HCT116 (cell line): Measurements from ENCODE around the gene ATP8B4. TPM values are rescaled to one million over a fixed set of nuclear protein-coding genes. Genes with fewer than 3 reads are reported as not detected.

Experiments used
- ATAC-seq: fragments of 200-7000 bp; cut with Tn5 transposase; 2 replicates; pipeline ENCODE4 v1.9.1; 2020; ENCODE audit warnings: mild to moderate bottlenecking, moderate library complexity
- BruUV-seq: library from RNA; stranded (reverse); fragments of 400-500 nt; replicated peaks from 2 replicates; lab custom pipeline; 2021; lab: Mats Ljungman, UMichigan
- CTCF ChIA-PET: fragments of 300-600 bp; sonication (Branson Sonifier 250); formaldehyde crosslinking; loops from one replicate; lab custom pipeline; 2021; ENCODE audit warnings: antibody characterized with exemption; lab: Charles Lee
- POLR2A ChIA-PET: fragments of 300-600, 350-600 bp; sonication (Branson Sonifier 250); formaldehyde crosslinking; loops from one replicate; lab custom pipeline; 2021; ENCODE audit warnings: antibody characterized with exemption; lab: Charles Lee
- RAD21 ChIA-PET, 2 experiments: fragments of 300-600 bp; sonication (Branson Sonifier 250); formaldehyde crosslinking; loops; one replicate each; lab custom pipeline; 2023; ENCODE audit warnings: low total read pairs in 2 of 2; ENCODE audit not compliant: uncharacterized antibody in 2 of 2, unreplicated experiment in 2 of 2, low non-redundant PET in 1 of 2; lab: Charles Lee
- DNase-seq: peaks from one replicate; pipeline ENCODE4 v3.0.0-alpha.2; 2010; ENCODE audit warnings: low read depth, low spot score
- H2AFZ ChIP-seq: fragments of 200-600 bp; shearing (Covaris generic), sonication (generic); 2 replicates; pipeline ENCODE4 v1.6.1; 2017; ENCODE audit warnings: low read depth, mixed run types, mixed read lengths, antibody characterized with exemption, low read length; ENCODE audit not compliant: poor library complexity, severe bottlenecking
- H3K27ac ChIP-seq: 2 replicates; pipeline ENCODE4 v1.5.1; 2012; ENCODE audit warnings: low read depth, low read length
- H3K27me3 ChIP-seq: fragments of 200-600 bp; sonication (generic); 2 replicates; pipeline ENCODE4 v1.6.1; 2016; ENCODE audit warnings: mixed run types, low read length, mixed read lengths; ENCODE audit not compliant: insufficient read depth
- H3K36me3 ChIP-seq, 2 experiments: fragments of 200-500 bp in 1 of 2; fragments of 200-600 bp in 1 of 2; sonication (Bioruptor generic) in 1 of 2; sonication (generic) in 1 of 2; 2 replicates each; pipeline versions ENCODE4 v1.5.1 to v1.6.1; 2014 to 2016; ENCODE audit warnings: low read length in 2 of 2, inconsistent platforms in 1 of 2, mixed read lengths in 1 of 2, mixed run types in 1 of 2; ENCODE audit not compliant: insufficient read depth in 2 of 2, control insufficient read depth in 1 of 2
- H3K4me1 ChIP-seq, 2 experiments: fragments of 200-600 bp in 1 of 2; sonication (generic) in 1 of 2; 2 replicates each; pipeline versions ENCODE4 v1.5.1 to v1.6.1; 2012 to 2017; ENCODE audit warnings: low read length in 2 of 2, inconsistent platforms in 1 of 2, mild to moderate bottlenecking in 1 of 2, mixed read lengths in 1 of 2, mixed run types in 1 of 2, moderate library complexity in 1 of 2; ENCODE audit not compliant: insufficient read depth in 2 of 2, control insufficient read depth in 1 of 2
- H3K4me2 ChIP-seq: fragments of 200-600 bp; sonication (generic); 2 replicates; pipeline ENCODE4 v1.6.1; 2017; ENCODE audit warnings: mixed run types, low read length, mixed read lengths
- H3K4me3 ChIP-seq, 2 experiments: fragments of 200-600 bp in 1 of 2; sonication (generic) in 1 of 2; replicated peaks in 1 of 2; 2 replicates each; pipeline ENCODE4 v1.5.1; 2011 to 2016; ENCODE audit warnings: low read length in 2 of 2, control low read depth in 1 of 2, low read depth in 1 of 2, mild to moderate bottlenecking in 1 of 2, mixed read lengths in 1 of 2, mixed run types in 1 of 2
- H3K79me2 ChIP-seq: fragments of 200-600 bp; sonication (generic); 2 replicates; pipeline ENCODE4 v1.6.1; 2017; ENCODE audit warnings: mild to moderate bottlenecking, mixed run types, low read length, moderate library complexity, mixed read lengths; ENCODE audit not compliant: insufficient read depth
- H3K9ac ChIP-seq: fragments of 200-600 bp; sonication (generic); 2 replicates; pipeline ENCODE4 v1.6.1; 2016; ENCODE audit warnings: low read length, mixed read lengths
- H3K9me2 ChIP-seq: fragments of 200-600 bp; sonication (generic), shearing (Covaris generic); 2 replicates; pipeline ENCODE4 v1.6.1; 2017; ENCODE audit warnings: mixed run types, mild to moderate bottlenecking, moderate library complexity; ENCODE audit not compliant: insufficient read depth
- H3K9me3 ChIP-seq, 2 experiments: fragments of 200-500 bp in 1 of 2; fragments of 200-600 bp in 1 of 2; sonication (Bioruptor generic) in 1 of 2; sonication (generic) in 1 of 2; 2 replicates each; pipeline ENCODE4 v1.6.1; 2014 to 2017; ENCODE audit warnings: low read length in 2 of 2, mixed read lengths in 2 of 2, inconsistent platforms in 1 of 2, low read depth in 1 of 2, mild to moderate bottlenecking in 1 of 2, mixed run types in 1 of 2, moderate library complexity in 1 of 2; ENCODE audit not compliant: control insufficient read depth in 1 of 2, insufficient read depth in 1 of 2
- H4K20me1 ChIP-seq: fragments of 200-600 bp; sonication (generic), shearing (Covaris generic); 2 replicates; pipeline ENCODE4 v1.6.1; 2017; ENCODE audit warnings: mixed run types, mild to moderate bottlenecking, moderate library complexity; ENCODE audit not compliant: insufficient read depth
- CEBPB ChIP-seq: IDR thresholded peaks from 2 replicates; pipeline ENCODE4 v1.6.1; 2012; ENCODE audit warnings: low read depth
- CTCF ChIP-seq, 3 experiments: fragments of 200-600 bp in 1 of 3; sonication (generic) in 1 of 3; IDR thresholded peaks in 2 of 3; conservative IDR thresholded peaks in 1 of 3; 2 replicates each; pipeline ENCODE4 v1.5.1; 2012 to 2017; ENCODE audit warnings: low read depth in 2 of 3, low read length in 2 of 3, antibody characterized with exemption in 1 of 3, borderline replicate concordance in 1 of 3, control low read depth in 1 of 3, mild to moderate bottlenecking in 1 of 3, mixed read lengths in 1 of 3, mixed run types in 1 of 3, moderate library complexity in 1 of 3; ENCODE audit not compliant: insufficient read depth in 1 of 3
- EGR1 ChIP-seq: IDR thresholded peaks from 2 replicates; pipeline ENCODE4 v1.6.1; 2012; ENCODE audit warnings: low read depth
- ELF1 ChIP-seq: IDR thresholded peaks from 2 replicates; pipeline ENCODE4 v1.6.1; 2012; ENCODE audit warnings: low read depth, borderline replicate concordance
- JUND ChIP-seq: IDR thresholded peaks from 2 replicates; pipeline ENCODE4 v1.6.1; 2012
- SP1 ChIP-seq: IDR thresholded peaks from 2 replicates; pipeline ENCODE4 v1.6.1; 2012; ENCODE audit warnings: low read depth
- SRF ChIP-seq: IDR thresholded peaks from 2 replicates; pipeline ENCODE4 v1.6.1; 2012; ENCODE audit warnings: low read depth
- YY1 ChIP-seq: IDR thresholded peaks from 2 replicates; pipeline ENCODE4 v1.6.1; 2011; ENCODE audit warnings: low read length, low read depth, moderate library complexity, mild to moderate bottlenecking; ENCODE audit not compliant: insufficient replicate concordance; ENCODE audit errors: extremely low read depth
- ZFX ChIP-seq: fragments of 450-650 bp; IDR thresholded peaks from 2 replicates; pipeline ENCODE4 v1.6.1; 2017
- ZNF274 ChIP-seq: fragments of 200-500 bp; sonication (Bioruptor generic); IDR thresholded peaks from 2 replicates; pipeline ENCODE4 v1.6.1; 2014; ENCODE audit warnings: mild to moderate bottlenecking, low read depth, low read length, inconsistent platforms
- intact Hi-C: fragments of 100-400 bp; cut with micrococcal nuclease; formaldehyde crosslinking; loops from 2 replicates; pipeline ENCODE4 v1.10.0; 2022
- total RNA-seq: library from RNA; stranded (reverse); gene quantifications from one replicate; pipeline ENCODE4 v1.2.1, GENCODE V29; 2021; ENCODE audit not compliant: unreplicated experiment
- TF ChIP-seq, protein P1 (sequence below): IDR thresholded peaks from 2 replicates; pipeline ENCODE4 v1.6.1; 2012
- TF ChIP-seq, protein P2 (sequence below): IDR thresholded peaks from 2 replicates; pipeline ENCODE4 v1.6.1; 2012

ATP8B4 gene
- total RNA-seq, 1 experiment from 2014 or later = 0.25 TPM

- H3K9me2 ChIP-seq = no peaks in the 10 kb centered on the region
- intact Hi-C loops = no loop called here
- POLR2A ChIA-PET = interaction anchor here (0.6 kb wide), 1 partner anchor 336 kb away, joined by 3 read pairs; no protein-coding TSS in a partner anchor
- TF ChIP-seq CTCF (IDR thresholded peaks at IDR 0.05 in 2 of 3, conservative IDR thresholded peaks at IDR 0.05 in 1 of 3; ENCODE audit: borderline replicate concordance in 1 of 3, insufficient read depth in 1 of 3, low read depth in 2 of 3, low read length in 2 of 3) = no peak
- no peak for TF ChIP-seq ZFX
- no peak for TF ChIP-seq SRF
- TF ChIP-seq, protein P1, sequence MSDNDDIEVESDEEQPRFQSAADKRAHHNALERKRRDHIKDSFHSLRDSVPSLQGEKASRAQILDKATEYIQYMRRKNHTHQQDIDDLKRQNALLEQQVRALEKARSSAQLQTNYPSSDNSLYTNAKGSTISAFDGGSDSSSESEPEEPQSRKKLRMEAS = no peak
- TF ChIP-seq, protein P2, sequence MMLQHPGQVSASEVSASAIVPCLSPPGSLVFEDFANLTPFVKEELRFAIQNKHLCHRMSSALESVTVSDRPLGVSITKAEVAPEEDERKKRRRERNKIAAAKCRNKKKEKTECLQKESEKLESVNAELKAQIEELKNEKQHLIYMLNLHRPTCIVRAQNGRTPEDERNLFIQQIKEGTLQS = no peak
- no peak for TF ChIP-seq ZNF274
- TF ChIP-seq SP1 = no peak
- no peak for TF ChIP-seq EGR1
- no peak for TF ChIP-seq ELF1
- no peak for TF ChIP-seq JUND
- no peak for TF ChIP-seq CEBPB
- no peak for TF ChIP-seq YY1
- TF ChIP-seq, all 23 proteins: peak for 0
- H2AFZ ChIP-seq = no peak overlapping the region
- DNase-seq = no peak
- H3K79me2 ChIP-seq = no peaks in the 10 kb centered on the region
- no peaks in the 10 kb centered on the region for H3K4me1 ChIP-seq
- H3K9me3 ChIP-seq = no peaks in the 10 kb centered on the region
- BruUV-seq = no TSS peak
- H3K9ac ChIP-seq = no peak overlapping the region
- H3K4me2 ChIP-seq = no peak overlapping the region
- H4K20me1 ChIP-seq = no peaks in the 10 kb centered on the region
- no peaks in the 10 kb centered on the region for H3K36me3 ChIP-seq
- no peak overlapping the region for H3K4me3 ChIP-seq
- RAD21 ChIA-PET = no interaction called here
- CTCF ChIA-PET = no interaction called here
- no peak overlapping the region for H3K27ac ChIP-seq
- ATAC-seq = no peak
- H3K27me3 ChIP-seq = no peaks in the 10 kb centered on the region
These were observed 303.5 kb downstream of the ATP8B4 start for GRCh38 chr15:49815526-49815925.
